Osteocyte (in vitro differentiated cells): Measurements from ENCODE around the gene PRKN. TPM values are rescaled to one million over a fixed set of nuclear protein-coding genes. Genes with fewer than 3 reads are reported as not detected.

Source experiments
- DNase-seq: peaks from one replicate; pipeline ENCODE4 v3.0.0; 2021; ENCODE audit warnings: mixed read lengths; ENCODE audit not compliant: unreplicated experiment; ENCODE audit errors: extremely low spot score
- H3K27ac Mint-ChIP-seq: one replicate; pipeline ENCODE4 v1.8.0; 2021; ENCODE audit warnings: mild to moderate bottlenecking, mixed read lengths; ENCODE audit not compliant: unreplicated experiment
- H3K27me3 Mint-ChIP-seq: one replicate; pipeline ENCODE4 v1.8.0; 2021; ENCODE audit warnings: mixed read lengths; ENCODE audit not compliant: unreplicated experiment
- H3K36me3 Mint-ChIP-seq: one replicate; pipeline ENCODE4 v1.8.0; 2021; ENCODE audit warnings: mixed read lengths; ENCODE audit not compliant: unreplicated experiment
- H3K4me1 Mint-ChIP-seq: one replicate; pipeline ENCODE4 v1.8.0; 2021; ENCODE audit warnings: mixed read lengths; ENCODE audit not compliant: unreplicated experiment
- H3K4me3 Mint-ChIP-seq: one replicate; pipeline ENCODE4 v1.8.0; 2021; ENCODE audit warnings: mild to moderate bottlenecking, moderate library complexity, mixed read lengths; ENCODE audit not compliant: unreplicated experiment
- H3K9me3 Mint-ChIP-seq: one replicate; pipeline ENCODE4 v1.8.0; 2021; ENCODE audit warnings: mixed read lengths; ENCODE audit not compliant: unreplicated experiment
- CTCF ChIP-seq: fragments of 200-600 bp; sonication (generic); IDR thresholded peaks from 2 replicates; pipeline ENCODE4 v1.5.0; 2021; ENCODE audit warnings: antibody characterized with exemption, mild to moderate bottlenecking, moderate library complexity
- total RNA-seq: library from RNA; stranded (reverse); gene quantifications from 2 replicates; pipeline ENCODE4 v1.2.1, GENCODE V29; 2021

The PRKN gene
- total RNA-seq, 1 donor from 2014 or later, result 13.4 TPM

DNA sequence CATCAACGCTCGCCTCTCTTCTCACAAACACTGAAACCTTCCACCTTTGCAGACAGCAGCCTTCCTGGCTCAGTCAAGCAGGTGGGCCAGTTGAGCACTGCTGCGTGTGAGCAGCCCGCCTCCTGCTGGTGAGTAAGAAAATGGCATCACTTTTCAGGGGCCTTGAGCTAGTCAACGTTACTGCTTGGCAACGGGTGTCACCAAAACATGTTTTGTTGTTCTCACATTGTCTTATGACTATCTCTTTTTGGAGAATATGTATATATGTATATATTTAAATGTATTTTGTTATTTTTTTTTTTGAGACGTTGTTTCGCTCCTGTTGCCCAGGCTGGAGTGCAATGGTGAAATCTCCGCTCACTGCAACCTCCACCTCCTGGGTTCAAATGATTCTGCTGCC, 1356.7 kb downstream of the PRKN start:
- Mint-ChIP-seq H3K27me3 (no peaks in the 10 kb centered on the region), H3K27ac (no peak overlapping the region), H3K4me1 (no peaks in the 10 kb centered on the region), H3K4me3 (no peak overlapping the region), H3K36me3 (no peaks in the 10 kb centered on the region), H3K9me3 (no peaks in the 10 kb centered on the region)
- no peak for DNase-seq
- TF ChIP-seq CTCF, result peak; percentile 98

DNA sequence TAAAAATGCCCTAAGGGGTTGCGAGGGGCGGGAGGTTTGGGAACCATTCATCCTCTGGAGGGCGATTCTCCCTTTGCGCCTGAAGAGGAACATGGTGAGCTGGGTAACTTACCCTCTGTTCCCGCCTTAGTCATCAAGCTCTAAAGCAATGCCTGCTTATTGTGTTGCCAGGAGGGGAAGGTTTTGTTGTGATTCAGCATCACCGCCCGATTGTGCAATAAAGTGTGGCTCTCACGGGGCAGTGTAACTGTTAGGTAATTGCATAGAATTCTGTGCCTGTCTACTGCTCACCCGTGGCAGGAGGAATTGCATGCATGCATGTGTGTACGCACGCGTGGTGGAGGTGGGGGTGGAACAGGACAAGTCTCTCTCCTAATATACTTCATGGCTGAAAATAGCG, 1358.2 kb downstream of the PRKN start:
- no peaks in the 10 kb centered on the region for H3K4me1 Mint-ChIP-seq

DNA sequence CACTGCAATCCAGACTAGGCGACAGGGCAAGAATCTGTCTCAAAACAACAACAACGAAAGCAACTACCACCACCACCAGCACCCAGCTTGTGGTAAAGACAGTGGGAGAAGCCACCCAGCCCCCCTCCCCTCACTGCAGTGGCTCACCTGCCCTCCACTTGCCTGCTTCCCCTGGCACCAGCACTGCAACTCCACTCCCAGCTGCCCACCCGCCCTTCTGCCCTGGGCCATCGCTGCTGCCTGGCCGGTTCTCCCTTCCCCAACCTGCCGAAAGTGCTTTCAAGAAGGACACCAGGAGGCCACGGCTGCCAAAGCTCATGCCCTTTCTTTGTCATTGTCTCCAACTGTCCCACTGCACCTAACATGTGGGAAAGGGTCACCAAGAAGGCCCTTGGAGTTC, 1359.1 kb downstream of the PRKN start:
- DNase-seq, result no peak
- Mint-ChIP-seq H3K9me3 (peaks cover under 1% of the 10 kb centered on the region), H3K27me3 (no peaks in the 10 kb centered on the region), H3K27ac (no peak overlapping the region), H3K4me3 (no peak overlapping the region), H3K36me3 (no peaks in the 10 kb centered on the region), H3K4me1 (no peaks in the 10 kb centered on the region)
- TF ChIP-seq CTCF, result no peak

More for the DNA sequence above, 1358.2 kb downstream of the PRKN start:
- no peaks in the 10 kb centered on the region for H3K9me3 Mint-ChIP-seq
- no peak overlapping the region for H3K27ac Mint-ChIP-seq
- TF ChIP-seq CTCF, result no peak
- H3K4me3 Mint-ChIP-seq, result no peak overlapping the region
- no peaks in the 10 kb centered on the region for H3K36me3 Mint-ChIP-seq
- DNase-seq, result no peak
- H3K27me3 Mint-ChIP-seq, result no peaks in the 10 kb centered on the region

DNA sequence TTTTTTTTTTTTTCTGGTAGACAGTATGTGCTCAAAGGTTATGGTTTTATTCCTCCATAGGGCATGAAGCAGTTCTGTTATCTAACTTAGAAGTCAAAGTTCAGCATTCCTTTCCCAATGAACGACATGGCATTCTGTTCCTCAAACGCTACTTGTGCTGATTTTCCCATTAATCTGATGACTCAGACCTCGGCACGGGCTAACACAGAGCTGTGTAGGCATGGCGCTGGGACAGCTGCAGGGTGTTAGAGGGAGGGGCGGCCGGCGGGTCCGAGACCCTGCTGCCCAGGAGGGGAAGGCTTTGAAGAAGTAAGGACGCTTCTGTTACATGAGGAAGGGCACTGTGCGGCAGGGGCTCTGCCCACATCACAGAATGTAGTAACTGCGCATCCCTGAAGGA, 1360.1 kb downstream of the PRKN start:
- Mint-ChIP-seq H3K4me1 (no peaks in the 10 kb centered on the region), H3K27me3 (no peaks in the 10 kb centered on the region), H3K4me3 (no peak overlapping the region), H3K9me3 (peaks cover 4% of the 10 kb centered on the region), H3K36me3 (peaks cover 6% of the 10 kb centered on the region), H3K27ac (no peak overlapping the region)
- no peak for DNase-seq
- no peak for TF ChIP-seq CTCF

GRCh38 chr6:161366301-161366923, 1361.2 kb downstream of the PRKN start:
- no peaks in the 10 kb centered on the region for H3K27me3 Mint-ChIP-seq
- no peak overlapping the region for H3K27ac Mint-ChIP-seq
- H3K4me1 Mint-ChIP-seq, result no peaks in the 10 kb centered on the region
- H3K36me3 Mint-ChIP-seq, result peaks cover 6% of the 10 kb centered on the region
- DNase-seq, result no peak
- TF ChIP-seq CTCF, result no peak
- H3K9me3 Mint-ChIP-seq, result peaks cover 4% of the 10 kb centered on the region
- H3K4me3 Mint-ChIP-seq, result no peak overlapping the region
